Activated CD8-positive, alpha-beta memory T cell treated with anti-CD3 and anti-CD28 coated beads for 1 hour (primary cell): ENCODE measurements around the gene ATP6V1B1.

Source experiments
- DNase-seq, 2 donors: peaks; one replicate each; pipeline ENCODE4 v3.0.0-alpha.2; 2020; ENCODE audit warnings: low read depth in 1 of 2; ENCODE audit errors: extremely low read depth in 1 of 2

The ATP6V1B1 gene

DNA sequence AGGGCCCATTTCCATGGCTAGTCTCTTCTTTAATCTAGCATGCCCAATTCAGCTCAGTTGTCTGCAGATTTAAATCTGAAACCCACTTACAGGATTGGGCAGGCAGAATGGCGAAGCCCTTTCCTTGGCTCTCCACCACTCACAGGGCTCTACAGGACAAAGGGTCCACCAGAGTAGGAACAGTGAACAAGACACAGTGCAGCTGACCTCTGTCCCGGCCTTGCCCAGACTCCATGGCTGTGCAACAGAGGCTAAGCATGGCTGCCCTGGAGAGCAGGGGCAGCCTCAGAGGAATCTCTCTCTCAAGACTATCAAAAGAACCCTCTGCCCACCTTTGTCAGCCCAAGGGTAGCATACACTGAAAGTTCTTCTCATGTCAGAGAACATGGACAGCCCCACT, 9.7 kb upstream of the ATP6V1B1 start:
- DNase-seq, result no peak

DNA sequence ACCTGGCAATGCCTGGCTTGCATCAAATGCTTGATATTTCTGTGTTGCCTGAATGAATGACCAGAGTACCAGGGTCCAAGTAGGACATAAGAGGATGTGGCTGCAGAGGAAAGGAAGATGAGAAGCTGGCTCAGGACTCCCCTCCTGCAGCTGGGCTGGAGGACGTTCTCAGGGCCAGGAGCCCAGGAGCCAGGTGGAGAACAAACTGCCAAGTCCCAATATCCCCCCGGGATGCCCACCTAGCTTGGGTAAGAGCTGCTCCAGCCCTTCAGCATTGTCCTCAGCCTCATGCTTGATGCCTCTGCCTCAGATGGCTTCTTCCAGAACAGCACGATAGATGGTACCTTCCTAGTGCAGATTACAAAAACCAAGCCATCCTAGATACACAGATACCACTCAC, 8.6 kb upstream of the ATP6V1B1 start:
- DNase-seq, result no peak

DNA sequence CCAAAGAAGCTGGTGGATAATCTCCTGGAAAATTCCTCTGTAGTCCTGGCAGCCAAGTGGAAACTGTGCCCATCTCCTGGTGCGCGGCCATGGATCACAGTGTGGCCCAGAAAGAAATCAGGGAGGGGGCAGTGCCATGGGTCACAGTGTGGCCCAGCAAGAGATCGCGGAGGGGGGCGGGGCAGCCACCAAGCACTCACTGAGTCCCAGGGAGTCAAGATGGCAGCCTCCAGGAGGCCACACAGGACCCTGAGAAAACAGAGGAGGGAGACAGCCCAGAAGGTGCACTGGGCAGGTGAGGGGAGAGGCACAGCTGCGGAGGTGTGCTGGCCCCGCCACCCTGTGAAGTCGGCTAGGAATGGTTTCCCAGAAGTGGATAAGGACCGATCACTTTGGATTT, 8.1 kb upstream of the ATP6V1B1 start:
- DNase-seq, result no peak

DNA sequence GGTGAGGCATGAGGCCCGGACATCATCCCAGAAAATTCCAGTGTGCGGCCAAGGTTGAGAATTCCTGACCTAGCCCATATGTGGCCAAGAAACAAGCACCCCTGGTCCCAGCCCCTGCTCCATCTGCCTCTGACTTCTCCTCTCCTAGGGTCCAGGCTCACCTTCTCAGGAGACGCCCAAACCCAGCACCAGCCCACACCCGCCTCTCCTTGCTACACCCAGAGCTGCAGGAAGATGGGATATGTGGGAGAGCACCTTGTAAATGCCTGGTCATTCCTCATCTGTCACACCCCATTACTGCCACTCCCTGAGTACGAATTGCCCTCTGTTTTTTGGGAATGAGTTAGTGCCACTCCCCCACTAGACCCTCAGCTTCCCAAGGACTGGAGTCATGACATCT, 7.3 kb upstream of the ATP6V1B1 start:
- DNase-seq, result no peak

DNA sequence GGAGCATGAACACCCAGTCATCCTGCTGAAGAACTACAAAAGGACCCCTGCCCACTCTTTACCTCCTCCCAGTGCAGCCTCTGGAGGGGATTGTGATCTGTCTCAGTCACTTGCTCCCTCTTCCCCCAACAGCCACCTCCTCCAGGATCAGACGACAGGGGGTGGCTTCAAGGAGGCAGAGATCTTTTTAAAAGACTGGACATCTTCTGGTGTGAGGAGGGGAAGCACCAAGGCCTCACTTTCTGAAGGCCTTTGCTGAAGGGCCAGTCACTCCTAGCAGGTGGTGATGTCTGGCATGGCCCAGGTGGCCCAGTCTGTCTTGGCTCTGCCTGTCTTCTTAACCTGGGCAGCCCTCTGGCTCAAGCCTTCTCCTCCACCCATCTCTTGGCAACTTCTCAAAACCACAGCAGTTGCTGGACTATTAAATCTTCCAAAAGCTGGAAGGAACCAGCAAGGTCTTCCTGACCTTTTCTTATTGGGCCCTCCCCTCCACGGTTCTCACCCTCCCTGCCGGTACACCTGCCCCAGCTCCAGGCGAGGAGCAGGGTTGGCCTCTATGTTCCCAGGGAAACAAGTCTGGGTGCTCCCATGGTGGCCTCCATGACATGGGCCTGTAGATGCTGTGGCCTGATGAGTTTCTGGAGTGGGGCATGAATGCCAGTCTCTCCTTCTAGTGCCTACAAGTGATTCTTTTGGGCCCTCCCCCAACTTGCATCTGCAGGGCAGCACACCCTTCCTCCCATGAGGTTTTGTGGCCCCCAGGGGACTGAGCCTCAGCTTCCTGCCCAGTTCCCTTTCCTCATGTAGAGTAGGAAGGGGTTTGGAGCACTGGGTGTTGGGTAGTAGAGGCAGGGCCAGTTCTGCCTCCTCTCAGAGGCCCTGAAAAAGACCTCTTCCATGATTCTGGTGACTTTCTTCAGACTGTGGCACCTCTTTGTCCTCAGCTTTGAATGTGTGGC, 5.0 kb upstream of the ATP6V1B1 start:
- DNase-seq, result no peak

DNA sequence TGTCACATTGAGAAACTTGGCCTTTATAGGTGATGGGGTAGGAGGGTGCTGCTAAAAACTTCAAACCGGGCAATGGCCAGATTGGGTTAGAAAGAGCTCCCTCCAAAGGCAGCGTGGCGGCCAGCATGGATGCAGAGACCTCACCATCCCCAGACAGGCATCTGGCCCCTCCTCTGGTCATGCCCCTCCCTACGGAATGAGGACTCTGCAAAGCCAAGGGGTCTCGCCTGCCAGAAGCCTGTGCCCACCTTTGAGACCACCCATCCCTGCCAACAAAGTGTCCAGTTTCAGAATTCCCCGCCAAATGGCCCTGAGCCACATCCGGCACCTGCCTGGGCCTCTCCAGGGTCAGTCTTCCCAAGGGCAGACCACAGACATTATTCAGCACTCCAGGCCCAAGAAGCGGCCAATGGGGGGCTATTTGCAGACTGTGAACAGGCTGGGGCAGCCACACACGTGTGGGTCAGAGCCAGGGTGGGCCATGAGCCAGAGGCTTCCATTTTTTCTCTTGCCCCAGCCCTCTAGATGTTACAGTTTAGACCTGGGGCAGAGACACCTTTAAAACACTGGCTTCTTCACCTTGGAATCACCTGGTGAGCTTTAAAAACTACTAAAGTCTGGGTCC, 4.2 kb upstream of the ATP6V1B1 start:
- DNase-seq, result no peak

DNA sequence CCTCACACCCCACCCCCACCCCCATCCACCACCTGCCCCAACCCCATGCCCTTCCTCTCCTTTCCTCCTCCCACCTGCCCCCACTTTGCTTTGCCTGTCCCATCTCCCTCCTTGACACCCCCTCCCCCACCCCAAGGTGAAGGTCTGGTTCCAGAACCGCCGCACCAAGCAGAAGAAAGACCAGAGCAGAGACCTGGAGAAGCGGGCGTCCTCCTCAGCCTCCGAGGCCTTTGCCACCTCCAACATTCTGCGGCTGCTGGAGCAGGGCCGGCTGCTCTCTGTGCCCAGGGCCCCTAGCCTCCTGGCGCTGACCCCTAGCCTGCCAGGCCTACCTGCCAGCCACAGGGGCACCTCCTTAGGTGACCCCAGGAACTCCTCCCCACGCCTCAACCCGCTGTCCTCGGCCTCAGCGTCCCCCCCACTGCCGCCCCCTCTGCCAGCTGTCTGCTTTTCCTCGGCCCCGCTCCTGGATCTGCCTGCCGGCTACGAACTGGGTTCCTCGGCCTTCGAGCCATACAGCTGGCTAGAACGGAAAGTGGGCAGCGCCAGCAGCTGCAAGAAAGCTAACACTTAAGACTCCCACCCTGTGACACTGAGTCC, 3.0 kb upstream of the ATP6V1B1 start:
- no peak for DNase-seq

DNA sequence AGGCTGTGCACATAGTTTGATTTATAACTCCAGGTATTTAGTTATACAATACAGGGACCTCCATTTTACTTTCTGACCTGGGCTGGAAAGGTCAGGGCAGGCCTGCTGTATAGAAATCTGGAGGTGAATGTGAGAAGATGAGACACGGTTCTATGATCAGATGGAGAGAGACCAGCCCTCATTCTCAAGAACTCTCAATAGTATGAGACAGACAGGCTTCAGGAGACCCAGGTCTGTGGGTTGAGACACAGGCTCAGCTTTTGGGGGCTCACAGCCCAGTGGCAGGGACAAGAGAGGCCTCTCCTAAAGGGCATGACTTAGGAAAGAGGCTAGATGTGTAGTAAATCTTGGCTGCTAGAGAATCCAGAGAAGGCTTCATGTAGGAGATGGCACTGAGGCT, 719 bp upstream of the ATP6V1B1 start:
- no peak for DNase-seq

DNA sequence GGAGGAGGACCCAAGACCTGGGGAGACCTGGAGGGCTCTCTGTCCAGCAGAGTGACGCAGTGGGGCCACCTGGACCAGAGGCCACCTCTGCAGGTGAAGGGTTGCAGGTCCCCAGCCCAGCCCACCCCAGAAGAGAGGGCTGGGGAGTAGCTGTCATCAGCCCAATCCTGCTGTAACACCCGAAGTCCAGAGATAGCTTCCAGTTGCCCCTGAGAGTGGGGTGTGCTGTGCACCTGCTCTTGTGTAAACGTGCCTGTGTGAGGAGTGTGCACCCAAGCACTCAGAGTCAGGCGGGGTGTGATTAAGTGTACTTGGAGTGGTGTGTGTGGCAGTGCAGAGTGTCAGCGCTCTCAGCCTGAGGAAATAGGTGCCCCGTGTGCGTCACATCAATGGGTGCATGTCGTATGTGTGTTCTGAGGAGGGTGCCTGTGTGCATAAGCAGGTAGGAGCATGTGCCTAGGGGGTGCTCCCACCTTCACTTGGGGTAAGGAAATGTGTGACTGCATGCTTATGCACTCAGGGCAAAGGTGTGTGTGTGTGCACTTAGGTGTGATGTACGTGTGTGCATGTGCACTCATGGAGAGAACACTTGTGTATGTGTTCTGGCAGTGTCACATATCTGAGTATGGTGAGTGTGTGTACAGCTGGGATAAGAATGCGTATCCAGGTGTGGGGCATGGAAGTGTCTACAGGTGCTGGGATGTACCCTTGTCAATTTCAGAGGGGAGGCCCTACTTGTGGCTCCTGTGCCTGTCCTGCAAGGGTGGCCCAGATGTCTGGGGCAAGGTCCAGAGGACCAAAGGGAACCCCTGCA, 672 bp downstream of the ATP6V1B1 start:
- no peak for DNase-seq

DNA sequence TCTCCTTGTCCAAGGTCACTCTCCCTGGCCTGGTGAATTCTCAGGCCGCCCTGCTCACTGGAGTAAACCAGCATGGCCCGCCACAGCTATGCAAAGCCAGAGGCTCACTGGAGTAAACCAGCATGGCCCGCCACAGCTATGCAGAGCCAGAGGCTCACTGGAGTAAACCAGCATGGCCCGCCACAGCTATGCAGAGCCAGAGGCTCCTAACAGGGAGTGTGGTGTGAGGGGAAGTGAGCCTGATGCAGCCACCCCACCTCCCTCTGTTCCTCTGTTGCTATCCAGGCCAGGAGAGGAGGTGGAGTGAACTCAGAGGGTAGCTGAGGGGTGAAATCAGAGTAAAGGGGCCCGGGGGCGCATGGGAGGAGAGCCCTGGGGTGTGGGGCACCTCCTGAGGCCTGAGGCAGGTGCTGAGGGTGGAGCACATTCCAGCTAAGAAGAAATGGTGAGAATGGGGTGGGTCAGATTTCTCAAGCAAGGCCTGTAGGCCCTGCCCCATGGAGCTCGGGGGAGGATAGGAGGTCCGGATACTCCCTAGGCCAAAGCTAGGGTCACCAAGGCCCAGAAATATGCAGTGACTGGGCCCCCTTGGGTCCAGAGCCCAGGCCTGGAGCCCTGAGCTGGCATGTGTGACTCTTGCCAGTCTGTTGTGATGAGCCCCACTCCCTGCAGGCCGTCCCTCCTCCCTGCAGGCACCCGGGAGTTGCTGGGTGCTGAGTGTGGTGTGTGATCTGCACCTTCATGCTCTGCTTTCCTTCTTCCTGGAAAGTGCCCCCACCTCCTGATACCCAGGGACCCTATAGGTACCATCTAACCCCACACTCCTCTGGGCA, 1.5 kb downstream of the ATP6V1B1 start:
- no peak for DNase-seq

DNA sequence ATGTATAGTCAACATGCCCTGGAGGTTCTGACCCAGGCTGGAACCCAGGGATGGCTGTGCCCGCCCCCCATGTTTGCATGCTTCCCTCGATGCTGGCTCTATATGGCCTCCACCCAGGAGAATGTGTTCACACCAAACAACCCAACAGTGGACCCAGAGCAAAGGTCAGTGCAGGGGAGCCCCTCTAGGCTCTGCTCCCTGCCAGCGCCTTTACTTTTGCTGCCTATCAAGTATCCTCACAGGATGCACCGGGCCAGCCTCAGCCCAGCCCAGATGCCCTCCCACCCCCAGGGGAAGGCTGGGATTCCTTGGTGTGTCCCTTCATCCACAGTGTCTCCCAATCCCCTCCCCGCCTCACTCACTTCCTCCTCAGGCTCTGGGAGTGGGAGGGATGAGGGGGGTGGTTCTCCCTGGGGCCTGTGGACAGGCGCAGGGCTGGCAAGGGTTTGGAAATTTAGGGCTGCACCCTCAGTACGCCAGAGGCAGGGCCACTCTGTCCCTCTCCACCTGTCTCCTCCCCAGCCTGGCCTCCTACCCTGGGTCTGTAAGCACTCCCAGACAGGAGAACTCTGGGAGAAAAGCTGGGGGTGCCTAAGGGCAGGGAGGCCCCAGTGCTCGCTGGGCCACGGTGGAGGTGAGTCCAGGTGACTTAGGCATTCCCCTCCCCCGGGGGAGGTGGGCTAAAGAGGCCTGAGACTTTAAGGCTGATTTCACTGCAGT, 2.3 kb downstream of the ATP6V1B1 start:
- DNase-seq, result no peak

DNA sequence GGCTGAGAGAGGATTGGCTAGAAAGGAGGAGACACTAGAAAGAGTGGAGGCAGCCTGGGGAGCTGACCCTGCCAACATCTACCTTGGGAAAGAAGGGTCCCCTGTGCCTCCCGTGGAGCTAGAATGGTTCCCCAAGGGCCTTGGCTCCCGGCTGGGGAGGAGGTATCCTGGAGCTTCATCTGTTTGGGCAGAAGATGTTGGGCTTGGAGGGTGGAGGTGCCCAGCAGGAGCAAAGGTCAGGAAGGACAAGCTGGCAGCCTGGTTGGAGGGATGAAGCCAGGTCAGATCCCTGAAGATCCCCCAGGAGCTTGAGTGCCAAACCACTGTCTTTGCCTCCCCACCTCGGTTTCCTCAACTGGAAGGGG, 2.9 kb downstream of the ATP6V1B1 start:
- no peak for DNase-seq

DNA sequence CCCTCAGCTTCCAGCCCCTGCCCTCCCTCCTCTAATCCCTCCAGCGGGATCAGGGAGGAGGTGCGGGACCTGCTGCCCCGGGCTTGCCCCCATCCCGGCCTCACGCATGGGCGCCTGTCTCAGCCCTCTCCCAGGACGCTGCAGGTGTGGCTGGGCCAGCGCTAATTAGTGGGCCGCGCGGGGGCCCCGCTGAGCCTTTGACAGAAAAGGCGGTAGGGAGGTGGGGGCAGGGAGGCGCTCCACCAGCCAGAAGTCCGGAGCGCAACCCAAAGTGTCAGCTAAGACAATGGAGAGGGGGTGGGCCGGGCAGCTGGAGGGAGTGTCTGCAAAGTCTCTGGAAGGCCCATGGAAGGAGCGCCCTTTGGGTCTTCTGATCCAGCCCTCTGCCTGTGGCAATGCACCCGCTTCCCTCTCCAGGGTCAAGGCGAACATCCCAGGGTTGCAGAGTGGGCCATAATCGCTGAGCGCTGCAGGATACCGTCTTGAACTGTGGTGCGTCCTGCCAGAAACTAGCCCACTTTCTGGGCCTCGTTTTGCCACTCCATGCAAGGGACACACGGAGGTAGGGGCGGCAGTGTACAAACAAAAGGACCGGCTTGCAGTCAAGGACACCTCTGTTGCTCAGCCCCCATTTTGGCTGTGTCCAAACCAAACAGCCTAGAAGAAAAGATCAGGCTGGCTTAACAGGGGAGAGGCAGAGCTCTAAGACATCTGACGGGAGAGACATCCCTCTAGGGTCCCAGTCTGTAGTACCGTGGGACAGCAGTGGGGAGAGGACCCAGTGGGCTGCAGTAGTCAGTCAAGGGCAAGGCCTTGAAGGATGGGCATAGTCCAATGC, 3.5 kb downstream of the ATP6V1B1 start:
- no peak for DNase-seq

DNA sequence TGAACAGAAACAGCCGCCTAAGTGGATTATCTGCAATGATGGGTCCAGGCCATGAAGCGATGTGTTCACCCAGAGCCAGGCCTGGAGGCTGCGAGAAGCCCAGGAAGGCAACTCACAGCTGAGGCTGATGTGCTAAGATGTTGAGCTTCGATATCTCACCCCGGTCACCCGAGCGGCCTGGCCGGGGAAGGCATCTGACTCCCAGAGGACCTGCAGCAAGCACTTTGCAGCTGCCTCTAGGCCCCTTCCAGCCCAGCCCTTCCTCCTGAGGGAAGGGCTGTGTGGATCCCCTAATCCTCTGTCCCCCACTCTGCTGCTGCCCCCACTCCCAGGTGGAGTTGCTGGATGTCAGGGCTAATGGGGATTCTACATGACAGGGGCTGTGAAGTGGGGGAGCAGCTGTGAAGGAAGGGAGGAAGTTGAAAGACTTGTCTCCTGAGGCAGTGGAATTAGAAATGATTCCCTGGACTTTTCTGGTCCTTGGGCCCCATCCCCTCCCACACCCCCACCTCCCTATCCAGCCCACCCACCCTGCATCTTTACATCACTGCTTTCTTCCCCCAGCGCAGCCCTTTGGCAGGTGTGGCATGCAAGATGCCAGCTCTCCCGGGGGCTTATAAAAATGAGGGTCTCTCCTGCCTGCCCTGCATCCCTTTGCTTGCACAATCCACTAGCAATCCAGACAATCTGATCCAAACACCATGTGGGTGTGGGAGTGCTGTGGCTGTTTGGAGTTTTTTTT, 4.3 kb downstream of the ATP6V1B1 start:
- no peak for DNase-seq

DNA sequence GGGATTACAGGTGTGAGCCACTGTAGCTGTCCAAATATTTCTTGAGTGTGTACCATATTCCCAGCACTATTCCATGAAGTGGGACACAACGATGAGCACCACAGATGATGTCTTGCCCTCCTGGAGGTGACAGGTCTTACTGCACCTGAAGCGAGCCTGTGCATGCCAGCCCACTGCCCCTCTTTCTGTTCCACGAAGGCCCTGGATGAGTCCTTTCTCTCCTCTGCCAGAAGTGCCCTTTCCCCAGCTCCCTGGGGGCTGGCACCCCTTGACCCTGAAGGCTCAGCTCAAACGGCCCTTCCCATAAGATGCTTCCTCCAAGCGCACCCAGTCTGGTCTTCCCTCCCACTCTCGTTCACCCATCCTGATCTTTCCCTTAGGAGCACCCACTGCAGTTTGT, 5.5 kb downstream of the ATP6V1B1 start:
- no peak for DNase-seq

DNA sequence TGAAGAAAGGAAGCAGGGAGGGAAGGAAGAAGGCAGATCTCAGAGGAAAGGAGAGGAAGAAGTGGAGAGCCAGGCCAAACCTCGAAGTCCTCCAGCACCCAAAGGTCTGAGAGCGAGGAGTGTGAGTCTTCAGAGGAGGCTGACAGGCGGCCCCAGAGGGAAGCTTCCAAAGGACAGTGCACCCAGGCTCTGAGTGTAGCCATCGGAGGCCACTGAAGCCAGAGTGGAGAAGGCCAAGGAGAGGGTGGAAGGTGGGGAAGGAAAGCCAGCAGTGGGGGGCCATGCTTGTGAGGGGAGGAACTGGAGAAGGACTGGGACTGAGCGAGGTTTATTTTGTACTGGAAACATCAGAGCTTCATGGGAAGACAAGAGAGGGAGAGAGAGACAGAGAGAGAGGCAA, 6.0 kb downstream of the ATP6V1B1 start:
- DNase-seq, result no peak

DNA sequence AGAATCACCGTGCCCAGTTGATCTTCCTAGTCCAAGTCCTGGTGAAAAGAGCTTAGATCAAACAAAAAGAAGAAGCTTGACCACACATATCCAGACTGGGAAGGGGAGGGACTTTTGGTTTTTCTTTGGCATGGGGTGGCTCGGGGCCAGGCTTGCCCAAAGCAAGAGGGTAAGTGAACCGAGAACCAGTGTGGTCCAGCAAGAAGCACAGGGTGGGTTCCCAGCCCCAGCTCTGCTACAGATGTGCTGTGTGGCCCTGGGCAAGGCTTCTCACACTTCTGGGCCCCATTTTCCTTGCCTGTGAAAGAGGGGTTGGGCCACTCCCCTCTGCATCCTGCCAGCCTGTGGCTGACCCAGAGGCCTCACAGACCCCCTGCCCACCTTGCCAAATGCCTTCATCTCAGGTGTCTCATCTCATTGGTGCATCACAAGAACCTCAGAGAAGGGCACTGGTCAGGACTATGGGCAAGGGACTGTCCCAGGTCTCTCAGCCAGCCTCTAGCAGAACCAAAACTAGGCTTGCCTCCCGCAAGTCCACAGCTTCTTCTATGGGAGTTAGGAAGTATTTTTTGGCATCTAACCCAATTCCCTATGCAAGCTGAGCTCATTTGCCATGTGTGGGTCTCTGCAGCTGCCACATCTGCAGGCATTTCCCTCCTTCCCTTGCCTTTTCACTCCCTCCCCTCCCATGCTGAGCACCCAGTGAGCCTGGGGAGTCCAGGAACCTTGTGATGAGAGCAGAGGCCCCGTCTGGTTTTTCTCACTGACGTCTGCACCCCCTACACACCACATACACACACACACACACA, 6.9 kb downstream of the ATP6V1B1 start:
- DNase-seq, result no peak
